Measurements from ENCODE around the gene B3GNT8.

DNA sequence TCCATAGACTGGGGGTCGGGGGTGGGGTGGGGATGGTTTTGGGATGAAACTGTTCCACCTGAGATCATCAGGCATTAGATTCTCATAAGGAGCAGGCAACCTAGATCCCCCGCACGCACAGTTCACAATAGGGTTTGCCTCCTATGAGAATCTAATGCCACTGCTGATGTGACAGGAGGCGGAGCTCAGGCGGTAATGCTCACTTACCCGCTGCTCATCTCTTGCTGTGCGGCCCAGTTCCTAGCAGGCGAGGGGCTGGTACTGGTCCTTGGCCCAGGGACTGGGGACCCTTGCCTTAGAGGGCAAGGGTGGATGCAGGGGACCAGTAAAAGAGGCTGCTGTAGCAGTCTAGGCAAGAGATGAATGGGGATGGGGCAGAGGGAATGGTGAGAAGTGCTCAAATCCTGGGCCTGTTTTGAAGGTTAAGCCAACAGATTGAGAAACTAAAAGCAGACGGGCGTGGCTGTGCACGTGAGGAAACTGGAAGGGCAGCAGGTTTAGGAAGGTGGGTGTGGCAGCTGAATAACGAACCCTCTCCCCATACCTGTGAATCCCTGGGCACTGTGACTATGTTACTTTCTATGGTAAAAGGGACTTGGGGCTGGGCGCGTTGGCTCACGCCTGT lies 14.3 kb upstream of the B3GNT8 start:
- TF ChIP-seq GATA3 (IDR thresholded peaks at IDR 0.05; ENCODE audit: low read depth, low read length) (no peak), GATA2 (IDR thresholded peaks at IDR 0.05; ENCODE audit: low read depth, low read length) (no peak)

Measured in SH-SY5Y (cell line).